Hepatocyte (in vitro differentiated cells): ENCODE data around the gene COASY. TPM values are rescaled to one million over a fixed set of nuclear protein-coding genes. Genes with fewer than 3 reads are reported as not detected.

Experiments
- DNase-seq: peaks from one replicate; pipeline ENCODE4 v3.0.0-alpha.2; 2016; ENCODE audit warnings: low spot score
- H2AFZ ChIP-seq: fragments of 200-600 bp; sonication (generic); 2 replicates; pipeline ENCODE4 v1.6.0; 2016; ENCODE audit warnings: antibody characterized with exemption, mild to moderate bottlenecking
- H3K27ac ChIP-seq: fragments of 200-600 bp; sonication (generic); 2 replicates; pipeline ENCODE4 v1.5.1; 2016; ENCODE audit warnings: mild to moderate bottlenecking
- H3K27me3 ChIP-seq: fragments of 200-600 bp; sonication (generic); 2 replicates; pipeline ENCODE4 v1.6.1; 2016
- H3K36me3 ChIP-seq: fragments of 200-600 bp; sonication (generic); replicated peaks from 2 replicates; pipeline ENCODE4 v1.5.1; 2016; ENCODE audit warnings: low read depth; ENCODE audit not compliant: insufficient read depth
- H3K4me1 ChIP-seq: fragments of 200-600 bp; sonication (generic); 2 replicates; pipeline ENCODE4 v1.5.1; 2016; ENCODE audit warnings: mild to moderate bottlenecking, moderate library complexity; ENCODE audit not compliant: insufficient read depth
- H3K4me2 ChIP-seq: fragments of 200-600 bp; sonication (generic); 2 replicates; pipeline ENCODE4 v1.6.0; 2016
- H3K4me3 ChIP-seq: fragments of 200-600 bp; sonication (generic); 2 replicates; pipeline ENCODE4 v1.5.1; 2016; ENCODE audit warnings: mild to moderate bottlenecking
- H3K79me2 ChIP-seq: fragments of 200-600 bp; sonication (generic); 2 replicates; pipeline ENCODE4 v1.6.0; 2017; ENCODE audit warnings: mild to moderate bottlenecking
- H3K9me2 ChIP-seq: fragments of 200-600 bp; sonication (generic); replicated peaks from 2 replicates; pipeline ENCODE4 v1.6.0; 2017; ENCODE audit warnings: mild to moderate bottlenecking; ENCODE audit not compliant: insufficient read depth
- H3K9me3 ChIP-seq: fragments of 200-600 bp; sonication (generic); 2 replicates; pipeline ENCODE4 v1.5.1; 2016; ENCODE audit warnings: low read depth, mild to moderate bottlenecking
- H4K20me1 ChIP-seq: fragments of 200-600 bp; sonication (generic); 2 replicates; pipeline ENCODE4 v1.6.0; 2016; ENCODE audit warnings: mild to moderate bottlenecking; ENCODE audit not compliant: insufficient read depth, poor library complexity, severe bottlenecking
- EZH2 ChIP-seq: fragments of 200-600 bp; sonication (generic); IDR thresholded peaks from 2 replicates; pipeline ENCODE4 v1.6.1; 2016; ENCODE audit warnings: antibody characterized with exemption, mild to moderate bottlenecking, borderline replicate concordance
- EZH2phosphoT487 ChIP-seq: fragments of 200-600 bp; sonication (generic); IDR thresholded peaks from one replicate; pipeline ENCODE4 v1.6.1; 2018; ENCODE audit warnings: antibody characterized with exemption, mild to moderate bottlenecking, low read depth, moderate library complexity; ENCODE audit not compliant: unreplicated experiment, severe bottlenecking
- WGBS: methylation state at CpG from one replicate; pipeline ENCODE4 v1.1.6; 2016; ENCODE audit warnings: low lambda C conversion rate; ENCODE audit errors: missing lambda C conversion rate; 5-methylcytosine and 5-hydroxymethylcytosine counted together
- polyA plus RNA-seq: library from polyadenylated mRNA; unstranded; fragments of >200 nt; fragmentation: Nextera tagmentation; extraction: Ambion mirVana; gene quantifications from 2 replicates; pipeline ENCODE4 v1.2.1, GENCODE V29; 2016
- total RNA-seq: library from RNA; depleted of rRNA; stranded (reverse); fragments of >200 nt; gene quantifications from 2 replicates; pipeline ENCODE4 v1.2.3, GENCODE V29; 2014
- TF ChIP-seq, protein P1 (sequence below): fragments of 200-600 bp; sonication (generic); IDR thresholded peaks from 2 replicates; pipeline ENCODE4 v1.5.1; 2016; ENCODE audit warnings: antibody characterized with exemption, mild to moderate bottlenecking; ENCODE audit not compliant: poor library complexity

The COASY gene
- total and polyA plus RNA-seq, 2 experiments from 2014 or later, result 33.9 to 91.6 TPM

DNA sequence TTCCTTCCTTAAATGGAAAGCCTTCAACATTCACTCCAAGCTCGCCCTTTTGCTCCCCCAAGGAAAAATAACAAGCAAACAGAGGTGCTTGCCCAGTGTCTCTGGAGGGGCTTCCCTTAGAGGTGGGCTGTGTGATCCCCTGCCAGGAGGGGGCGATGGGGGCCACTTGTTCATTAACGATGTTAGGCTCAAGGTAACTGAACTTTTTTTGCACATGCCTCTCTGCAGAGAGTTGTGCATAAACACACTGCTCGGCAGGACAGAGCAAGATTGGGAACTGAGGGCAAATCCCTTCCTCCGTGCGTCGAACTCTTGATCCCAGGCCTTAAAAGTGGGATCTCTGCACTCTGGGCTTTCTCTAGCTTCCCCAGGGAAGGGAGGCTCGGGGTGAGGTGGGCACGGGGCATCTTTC is 41.4 kb upstream of the COASY start:
- no peaks in the 10 kb centered on the region for H4K20me1 ChIP-seq
- H3K27ac ChIP-seq, result peak overlapping the region; percentile 97
- no peaks in the 10 kb centered on the region for H3K79me2 ChIP-seq
- no peak for TF ChIP-seq EZH2
- TF ChIP-seq EZH2phosphoT487, result no peak
- TF ChIP-seq, protein P1, sequence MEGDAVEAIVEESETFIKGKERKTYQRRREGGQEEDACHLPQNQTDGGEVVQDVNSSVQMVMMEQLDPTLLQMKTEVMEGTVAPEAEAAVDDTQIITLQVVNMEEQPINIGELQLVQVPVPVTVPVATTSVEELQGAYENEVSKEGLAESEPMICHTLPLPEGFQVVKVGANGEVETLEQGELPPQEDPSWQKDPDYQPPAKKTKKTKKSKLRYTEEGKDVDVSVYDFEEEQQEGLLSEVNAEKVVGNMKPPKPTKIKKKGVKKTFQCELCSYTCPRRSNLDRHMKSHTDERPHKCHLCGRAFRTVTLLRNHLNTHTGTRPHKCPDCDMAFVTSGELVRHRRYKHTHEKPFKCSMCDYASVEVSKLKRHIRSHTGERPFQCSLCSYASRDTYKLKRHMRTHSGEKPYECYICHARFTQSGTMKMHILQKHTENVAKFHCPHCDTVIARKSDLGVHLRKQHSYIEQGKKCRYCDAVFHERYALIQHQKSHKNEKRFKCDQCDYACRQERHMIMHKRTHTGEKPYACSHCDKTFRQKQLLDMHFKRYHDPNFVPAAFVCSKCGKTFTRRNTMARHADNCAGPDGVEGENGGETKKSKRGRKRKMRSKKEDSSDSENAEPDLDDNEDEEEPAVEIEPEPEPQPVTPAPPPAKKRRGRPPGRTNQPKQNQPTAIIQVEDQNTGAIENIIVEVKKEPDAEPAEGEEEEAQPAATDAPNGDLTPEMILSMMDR, result peak; percentile 35
- no peaks in the 10 kb centered on the region for H3K36me3 ChIP-seq
- H3K9me3 ChIP-seq, result no peaks in the 10 kb centered on the region
- H3K27me3 ChIP-seq, result no peaks in the 10 kb centered on the region
- 56% methylated on average over 9 of the region's 9 CpGs for WGBS
- no peaks in the 10 kb centered on the region for H3K9me2 ChIP-seq
- peaks cover 53% of the 10 kb centered on the region for H3K4me1 ChIP-seq
- DNase-seq, result no peak
- H3K4me2 ChIP-seq, result peak overlapping the region; percentile 54
- H3K4me3 ChIP-seq, result no peak overlapping the region
- no peak overlapping the region for H2AFZ ChIP-seq

DNA sequence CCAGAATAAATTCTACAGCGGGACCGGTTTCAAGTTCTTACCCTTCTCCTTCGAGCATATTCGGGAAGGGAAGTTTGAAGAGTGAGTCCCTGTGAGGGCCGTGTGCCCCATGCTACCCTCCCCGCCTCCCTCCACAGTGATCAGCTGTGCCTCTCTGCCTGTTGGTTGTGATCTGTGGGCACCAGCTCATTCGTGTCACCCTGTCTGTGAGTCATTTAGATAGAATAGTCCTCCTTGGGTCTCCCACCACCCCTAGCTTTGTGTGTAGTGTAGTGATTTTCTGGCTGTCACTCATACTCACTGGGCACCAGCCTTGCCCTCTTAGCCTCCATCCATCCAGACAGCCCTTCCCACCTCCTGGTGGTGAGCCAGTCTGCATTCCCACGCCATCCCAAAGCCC is 40.9 kb upstream of the COASY start:
- Histone ChIP-seq H3K4me3 (no peak overlapping the region), H3K27me3 (no peaks in the 10 kb centered on the region), H3K4me1 (peaks cover 53% of the 10 kb centered on the region), H3K4me2 (peak overlapping the region; percentile 54), H3K79me2 (no peaks in the 10 kb centered on the region), H3K9me2 (no peaks in the 10 kb centered on the region), H3K9me3 (no peaks in the 10 kb centered on the region), H2AFZ (no peak overlapping the region), H3K36me3 (no peaks in the 10 kb centered on the region), H4K20me1 (no peaks in the 10 kb centered on the region), H3K27ac (peak overlapping the region; percentile 97)
- no peak for DNase-seq
- WGBS, result 91% methylated on average over 8 of the region's 8 CpGs
- TF ChIP-seq, protein P1, result no peak

DNA sequence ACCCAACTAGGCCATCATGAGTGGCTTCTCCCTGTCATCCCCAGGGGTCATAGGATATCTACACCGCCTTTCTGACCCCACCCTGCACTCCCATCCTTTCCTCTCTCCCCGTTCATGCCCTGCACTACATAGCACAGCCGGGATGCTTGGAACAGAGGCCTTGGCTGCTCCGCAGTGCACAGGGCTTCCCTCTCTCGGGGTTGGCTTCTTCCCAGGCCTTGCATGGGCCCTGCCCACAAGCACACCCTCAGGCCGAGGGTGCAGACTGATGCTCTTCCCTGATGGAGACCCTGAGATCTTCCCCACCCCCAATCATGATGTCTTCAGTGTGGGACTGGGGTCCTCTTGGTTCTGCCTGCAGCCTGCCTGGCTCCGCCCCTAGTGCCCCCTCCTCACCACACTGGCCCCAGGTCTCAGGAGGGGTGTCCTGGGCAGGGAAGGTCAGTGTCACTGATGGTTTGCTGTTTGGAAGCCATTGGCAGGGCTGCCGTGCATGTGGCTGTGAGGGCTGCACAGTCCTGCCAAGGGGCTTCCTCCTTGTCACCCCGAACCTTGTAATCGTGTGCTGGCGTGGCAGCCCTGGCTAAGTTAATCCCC is 40.2 kb upstream of the COASY start:
- no peak for TF ChIP-seq EZH2
- Histone ChIP-seq H3K9me3 (no peaks in the 10 kb centered on the region), H4K20me1 (no peaks in the 10 kb centered on the region), H3K4me1 (peaks cover 49% of the 10 kb centered on the region), H3K4me2 (no peak overlapping the region), H3K36me3 (no peaks in the 10 kb centered on the region), H2AFZ (no peak overlapping the region), H3K9me2 (no peaks in the 10 kb centered on the region), H3K27ac (peak overlapping the region; percentile 97), H3K79me2 (no peaks in the 10 kb centered on the region), H3K4me3 (no peak overlapping the region), H3K27me3 (no peaks in the 10 kb centered on the region)
- 89% methylated on average over 11 of the region's 11 CpGs for WGBS
- DNase-seq, result no peak

DNA sequence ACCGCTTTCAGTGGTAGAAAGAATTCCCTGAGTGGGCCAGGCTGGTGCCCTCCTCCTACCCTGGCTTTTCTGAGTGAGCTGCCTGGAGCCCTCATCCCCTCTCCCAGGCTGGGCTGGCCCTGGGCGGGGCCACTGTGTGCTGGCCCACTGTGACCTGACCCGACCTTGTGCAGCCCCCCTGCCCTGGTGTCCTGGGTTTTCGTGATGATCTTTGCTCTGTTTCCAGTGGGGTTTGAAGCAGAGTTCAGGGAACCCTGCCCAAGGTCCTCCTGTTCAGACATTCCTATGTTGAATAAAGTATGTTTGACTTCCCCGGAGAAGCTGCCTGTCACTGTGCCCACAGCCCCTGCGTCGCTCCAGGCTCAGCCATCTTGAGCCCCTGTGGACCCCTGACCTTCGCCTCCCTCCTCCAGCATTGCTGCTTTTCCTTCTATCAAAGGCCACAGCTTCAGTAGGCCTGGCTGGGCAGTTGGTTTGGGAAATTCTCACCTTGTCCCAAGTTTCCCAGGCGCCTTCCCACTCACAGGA is 39.6 kb upstream of the COASY start:
- Histone ChIP-seq H3K9me3 (no peaks in the 10 kb centered on the region), H3K27me3 (no peaks in the 10 kb centered on the region), H3K79me2 (no peaks in the 10 kb centered on the region), H3K4me3 (no peak overlapping the region), H3K36me3 (no peaks in the 10 kb centered on the region), H3K4me2 (no peak overlapping the region), H2AFZ (no peak overlapping the region), H4K20me1 (no peaks in the 10 kb centered on the region), H3K4me1 (peaks cover 44% of the 10 kb centered on the region), H3K9me2 (no peaks in the 10 kb centered on the region), H3K27ac (peak overlapping the region; percentile 97)
- TF ChIP-seq EZH2phosphoT487, result no peak
- TF ChIP-seq EZH2, result no peak
- TF ChIP-seq, protein P1, result no peak
- 87% methylated on average over 9 of the region's 9 CpGs for WGBS
- no peak for DNase-seq
